WTC11 (cell line): Measurements from ENCODE around the gene NTN5. TPM values are rescaled to one million over a fixed set of nuclear protein-coding genes. Genes with fewer than 3 reads are reported as not detected.

Experiments used
- ATAC-seq: fragments of 200-7000 bp; cut with Tn5 transposase; 2 replicates; pipeline ENCODE4 v1.10.0; 2021; ENCODE audit warnings: mild to moderate bottlenecking, moderate library complexity
- CTCF ChIA-PET: fragments of 300-600 bp; sonication (Branson Sonifier 250); formaldehyde crosslinking; loops from one replicate; lab custom pipeline; 2021; ENCODE audit warnings: antibody characterized with exemption; lab: Charles Lee
- POLR2A ChIA-PET: fragments of 350-600 bp; sonication (Branson Sonifier 250); formaldehyde crosslinking; loops from one replicate; lab custom pipeline; 2021; ENCODE audit warnings: antibody characterized with exemption; lab: Charles Lee
- DNase-seq: peaks from one replicate; pipeline ENCODE4 v3.0.0; 2021; ENCODE audit warnings: low spot score
- H3K27ac Mint-ChIP-seq: 2 replicates; pipeline ENCODE4 v1.8.0; 2021; ENCODE audit warnings: mixed read lengths
- H3K27me3 Mint-ChIP-seq: 2 replicates; pipeline ENCODE4 v1.8.0; 2021; ENCODE audit warnings: low read depth, mild to moderate bottlenecking, moderate library complexity, mixed read lengths
- H3K36me3 Mint-ChIP-seq: 2 replicates; pipeline ENCODE4 v1.8.0; 2021; ENCODE audit warnings: mixed read lengths
- H3K4me1 Mint-ChIP-seq: 2 replicates; pipeline ENCODE4 v1.8.0; 2022; ENCODE audit warnings: mixed read lengths
- H3K4me3 Mint-ChIP-seq: 2 replicates; pipeline ENCODE4 v1.8.0; 2021; ENCODE audit warnings: mild to moderate bottlenecking, moderate library complexity, mixed read lengths
- H3K9me3 Mint-ChIP-seq: 2 replicates; pipeline ENCODE4 v1.8.0; 2021; ENCODE audit warnings: mixed read lengths
- AR ChIP-seq: fragments of 250-450 bp; sonication (Bioruptor Pico); IDR thresholded peaks from 2 replicates; pipeline ENCODE4 v1.9.0; 2021; ENCODE audit warnings: mild to moderate bottlenecking
- ATF2 ChIP-seq: sonication (generic); formaldehyde crosslinking; IDR thresholded peaks from 2 replicates; pipeline ENCODE4 v1.8.1; 2022; ENCODE audit warnings: low read depth, missing genetic modification reagents, borderline replicate concordance
- CDX4 ChIP-seq: fragments of 250-450 bp; sonication (Bioruptor Pico); IDR thresholded peaks from 2 replicates; pipeline ENCODE4 v1.9.0; 2021; ENCODE audit warnings: moderate library complexity, mild to moderate bottlenecking, inconsistent platforms, borderline replicate concordance
- CREM ChIP-seq: sonication (generic); formaldehyde crosslinking; IDR thresholded peaks from 2 replicates; pipeline ENCODE4 v1.8.1; 2022; ENCODE audit warnings: mild to moderate bottlenecking, missing genetic modification reagents, moderate library complexity
- ERG ChIP-seq: fragments of 250-450 bp; sonication (Bioruptor Pico); IDR thresholded peaks from 2 replicates; pipeline ENCODE4 v1.8.0; 2021; ENCODE audit warnings: mild to moderate bottlenecking
- JAZF1 ChIP-seq: fragments of 250-450 bp; sonication (Bioruptor Pico); IDR thresholded peaks from 2 replicates; pipeline ENCODE4 v1.9.0; 2021; ENCODE audit warnings: moderate library complexity, mild to moderate bottlenecking, inconsistent platforms
- KAT7 ChIP-seq: sonication (generic); formaldehyde crosslinking; IDR thresholded peaks from 2 replicates; pipeline ENCODE4 v1.8.1; 2023; ENCODE audit warnings: missing genetic modification reagents, mild to moderate bottlenecking, borderline replicate concordance
- MYBL2 ChIP-seq: sonication (generic); formaldehyde crosslinking; IDR thresholded peaks from 2 replicates; pipeline ENCODE4 v1.8.1; 2023; ENCODE audit warnings: mild to moderate bottlenecking, moderate library complexity, missing genetic modification reagents
- NR2C2 ChIP-seq: sonication (generic); formaldehyde crosslinking; IDR thresholded peaks from 2 replicates; pipeline ENCODE4 v1.8.0; 2022; ENCODE audit warnings: mild to moderate bottlenecking, missing genetic modification reagents
- NR3C1 ChIP-seq: sonication (generic); formaldehyde crosslinking; conservative IDR thresholded peaks from 2 replicates; pipeline ENCODE4 v1.8.1; 2023; ENCODE audit warnings: low read depth, mild to moderate bottlenecking, missing genetic modification reagents
- OVOL2 ChIP-seq: fragments of 250-450 bp; sonication (Bioruptor Pico); IDR thresholded peaks from 2 replicates; pipeline ENCODE4 v1.9.0; 2021; ENCODE audit warnings: mild to moderate bottlenecking, borderline replicate concordance
- PREB ChIP-seq: sonication (generic); formaldehyde crosslinking; IDR thresholded peaks from 2 replicates; pipeline ENCODE4 v1.8.1; 2022; ENCODE audit warnings: mild to moderate bottlenecking, missing genetic modification reagents, moderate library complexity, borderline replicate concordance
- SMAD3 ChIP-seq: sonication (generic); formaldehyde crosslinking; IDR thresholded peaks from 2 replicates; pipeline ENCODE4 v1.8.0; 2022; ENCODE audit warnings: missing genetic modification reagents, mild to moderate bottlenecking, borderline replicate concordance
- SMAD4 ChIP-seq: sonication (generic); formaldehyde crosslinking; IDR thresholded peaks from 2 replicates; pipeline ENCODE4 v1.8.0; 2022; ENCODE audit warnings: mild to moderate bottlenecking, missing genetic modification reagents
- TCF7 ChIP-seq: sonication (generic); formaldehyde crosslinking; IDR thresholded peaks from 2 replicates; pipeline ENCODE4 v1.8.0; 2022; ENCODE audit warnings: mild to moderate bottlenecking, low read depth, missing genetic modification reagents, moderate library complexity
- TP53 ChIP-seq: sonication (generic); formaldehyde crosslinking; IDR thresholded peaks from 2 replicates; pipeline ENCODE4 v1.8.1; 2023; ENCODE audit warnings: mild to moderate bottlenecking, missing genetic modification reagents
- ZBTB21 ChIP-seq: sonication (generic); formaldehyde crosslinking; IDR thresholded peaks from 2 replicates; pipeline ENCODE4 v1.8.1; 2023; ENCODE audit warnings: mild to moderate bottlenecking, missing genetic modification reagents, borderline replicate concordance
- ZNF396 ChIP-seq: fragments of 250-450 bp; sonication (Bioruptor Pico); IDR thresholded peaks from 2 replicates; pipeline ENCODE4 v1.8.0; 2021; ENCODE audit warnings: mild to moderate bottlenecking, moderate library complexity, borderline replicate concordance
- ZNF423 ChIP-seq: fragments of 250-450 bp; sonication (Bioruptor Pico); IDR thresholded peaks from 2 replicates; pipeline ENCODE4 v2.1.2; 2022; ENCODE audit warnings: mild to moderate bottlenecking, moderate library complexity
- ZNF425 ChIP-seq: fragments of 250-450 bp; sonication (Bioruptor Pico); conservative IDR thresholded peaks from 2 replicates; pipeline ENCODE4 v1.9.0; 2021; ENCODE audit warnings: mild to moderate bottlenecking
- ZSCAN18 ChIP-seq: fragments of 250-450 bp; sonication (Bioruptor Pico); IDR thresholded peaks from 2 replicates; pipeline ENCODE4 v2.1.2; 2022; ENCODE audit warnings: mild to moderate bottlenecking, moderate library complexity
- total RNA-seq: library from RNA; stranded (reverse); gene quantifications from 3 replicates; pipeline ENCODE4 v1.2.3, GENCODE V29; 2021

NTN5 gene
- total RNA-seq, 1 experiment from 2014 or later: 0.28 TPM

GRCh38 chr19:48683349-48683748 lies 10.5 kb upstream of the NTN5 start:
- Mint-ChIP-seq H3K27me3 (no peaks in the 10 kb centered on the region; the same call in none of the 2 replicates), H3K27ac (no peak overlapping the region), H3K4me3 (no peak overlapping the region), H3K9me3 (no peaks in the 10 kb centered on the region), H3K36me3 (no peaks in the 10 kb centered on the region), H3K4me1 (no peaks in the 10 kb centered on the region)
- ChIA-PET POLR2A (interaction anchor here (0.6 kb wide), 1 partner anchor 18 kb away, joined by 3 read pairs; no protein-coding TSS in a partner anchor), CTCF (no interaction called here)
- DNase-seq (no peak), ATAC-seq (no peak)
- no peak for TF ChIP-seq OVOL2 (CRISPR knock-in tag)
- TF ChIP-seq AR (CRISPR knock-in tag): no peak
- no peak for TF ChIP-seq NR3C1 (CRISPR knock-in tag)
- TF ChIP-seq CDX4 (CRISPR knock-in tag): no peak
- TF ChIP-seq TP53 (CRISPR knock-in tag): no peak
- no peak for TF ChIP-seq NR2C2
- no peak for TF ChIP-seq JAZF1 (CRISPR knock-in tag)
- TF ChIP-seq ERG (CRISPR knock-in tag): no peak
- TF ChIP-seq PREB (CRISPR knock-in tag): no peak
- TF ChIP-seq ZNF425 (CRISPR knock-in tag): no peak
- TF ChIP-seq TCF7 (CRISPR knock-in tag): no peak
- TF ChIP-seq CREM (CRISPR knock-in tag): no peak
- no peak for TF ChIP-seq ZNF396 (CRISPR knock-in tag)

GRCh38 chr19:48681127-48681470 lies 8.3 kb upstream of the NTN5 start:
- DNase-seq: no peak
- H3K9me3 Mint-ChIP-seq: no peaks in the 10 kb centered on the region
- CTCF ChIA-PET: interaction anchor here (0.7 kb wide), 1 partner anchor 108 kb away, joined by 6 read pairs; no protein-coding TSS in a partner anchor
- TF ChIP-seq KAT7 (CRISPR knock-in tag) (no peak), ZSCAN18 (CRISPR knock-in tag) (no peak), ATF2 (CRISPR knock-in tag) (no peak), CDX4 (CRISPR knock-in tag) (no peak), ZBTB21 (no peak), MYBL2 (CRISPR knock-in tag) (no peak), SMAD3 (CRISPR knock-in tag) (no peak), ZNF423 (CRISPR knock-in tag) (no peak), PREB (CRISPR knock-in tag) (no peak), SMAD4 (no peak)

More at GRCh38 chr19:48681127-48681470, 8.3 kb upstream of the NTN5 start:
- no peaks in the 10 kb centered on the region for H3K4me1 Mint-ChIP-seq
- no peak overlapping the region for H3K27ac Mint-ChIP-seq
- H3K27me3 Mint-ChIP-seq: no peaks in the 10 kb centered on the region; the same call in 1 of the 2 replicates
- no peak overlapping the region for H3K4me3 Mint-ChIP-seq
- no peak for ATAC-seq
- POLR2A ChIA-PET: no interaction called here
- no peaks in the 10 kb centered on the region for H3K36me3 Mint-ChIP-seq
